LNCAP (cell line): Measurements from ENCODE around the gene FOXF1.

Experiments
- CTCF ChIP-seq: fragments of 450-650 bp; IDR thresholded peaks from 2 replicates; pipeline ENCODE4 v1.5.1; 2017; ENCODE audit warnings: mild to moderate bottlenecking

Gene FOXF1

DNA sequence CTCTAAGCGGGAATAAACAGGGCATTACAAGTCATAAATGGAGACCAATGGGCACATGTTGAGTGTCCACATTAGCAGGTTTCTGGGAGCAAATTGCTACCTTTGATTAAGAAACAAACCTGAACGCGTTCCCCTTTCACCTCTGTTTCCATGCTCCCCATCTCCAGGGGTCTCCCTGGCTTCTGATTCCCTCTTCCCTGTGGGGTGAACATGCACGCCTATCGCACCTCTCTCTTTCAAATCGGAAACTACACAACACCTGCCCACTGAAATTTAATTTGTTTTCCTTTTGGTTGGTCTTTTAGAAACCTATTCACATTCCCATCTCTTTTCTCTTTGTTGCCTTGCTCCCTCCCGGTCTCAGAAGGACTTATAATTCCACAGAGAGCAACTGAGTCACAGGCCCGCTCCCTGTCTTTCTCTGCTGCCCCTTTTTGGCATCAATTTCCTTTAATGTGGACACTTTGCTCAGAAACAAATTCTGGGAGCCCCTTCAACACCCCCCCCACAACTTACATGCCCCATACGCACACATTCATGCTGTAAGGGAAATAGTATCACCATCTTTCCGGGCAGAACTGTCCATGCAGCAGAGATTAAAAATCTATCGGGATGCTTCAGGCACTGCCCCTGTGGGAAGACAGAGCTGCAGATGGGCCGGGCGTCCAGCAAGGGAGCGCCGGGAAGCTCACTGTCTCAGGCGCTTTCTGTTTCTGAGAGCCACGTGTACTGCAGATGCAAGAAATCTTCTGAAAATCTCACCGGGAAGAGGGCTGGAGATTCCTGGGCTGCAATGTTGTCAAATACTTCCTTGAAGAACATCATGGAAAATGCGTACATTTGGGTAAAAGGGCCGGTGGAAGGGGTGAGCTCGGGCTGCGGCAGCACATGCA, 7.2 kb upstream of the FOXF1 start:
- no peak for TF ChIP-seq CTCF

DNA sequence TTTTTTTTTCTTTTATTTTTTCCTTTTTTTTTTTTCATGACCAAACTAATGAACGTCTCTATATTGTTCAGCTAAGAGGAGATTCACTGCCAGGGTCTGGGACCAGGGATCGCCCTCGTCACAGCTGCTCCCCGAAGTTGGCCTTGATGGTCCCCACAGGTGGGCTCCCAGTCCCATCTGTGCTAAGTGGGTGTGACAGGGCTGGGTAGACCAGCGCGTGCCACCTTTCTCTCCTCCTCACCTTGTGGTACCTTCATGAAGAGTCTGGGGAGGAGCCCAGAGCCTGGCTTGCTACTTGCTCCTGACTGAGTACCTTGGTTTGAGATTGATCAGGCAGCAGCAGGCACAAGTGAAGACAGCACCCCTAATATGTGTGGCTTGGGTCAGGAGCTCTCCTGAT, 6.5 kb upstream of the FOXF1 start:
- no peak for TF ChIP-seq CTCF

- TF ChIP-seq CTCF: no peak
These were observed 5.8 kb upstream of the FOXF1 start for GRCh38 chr16:86504315-86505184.

DNA sequence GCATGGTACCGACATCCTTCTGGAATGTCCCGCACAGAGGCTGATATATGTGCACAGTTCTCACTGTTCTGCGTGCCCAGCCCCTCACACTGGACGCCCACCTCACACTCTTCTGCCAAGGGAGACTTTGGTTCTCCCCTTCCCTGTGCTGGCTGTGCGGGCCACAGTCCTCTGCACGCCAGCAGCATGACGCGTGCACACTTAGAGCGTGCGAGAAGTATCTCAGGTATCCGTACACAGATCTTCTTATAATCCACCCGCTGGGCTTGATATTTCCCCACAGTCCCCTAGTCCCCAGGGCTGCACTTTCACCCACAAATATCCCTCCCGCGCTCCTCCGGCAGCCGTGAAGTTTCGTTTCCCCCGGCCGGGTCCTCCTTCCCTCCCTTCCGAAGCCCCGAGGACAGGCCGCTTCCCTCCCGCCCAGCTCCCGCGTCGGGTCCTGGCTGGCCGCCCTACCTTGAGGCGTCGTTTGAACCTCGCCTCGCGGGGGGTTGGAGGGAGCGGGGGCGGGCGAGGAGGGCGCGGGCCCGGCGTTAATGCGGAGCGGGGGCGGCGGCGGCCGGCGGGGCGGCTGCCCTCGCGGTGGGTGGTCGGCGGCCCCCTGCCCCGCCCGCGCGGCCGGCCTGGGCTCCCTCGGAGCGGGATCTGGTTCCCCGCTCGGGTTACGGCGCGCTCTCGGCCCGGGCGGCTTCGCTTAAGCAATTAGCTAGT, 5.0 kb upstream of the FOXF1 start:
- no peak for TF ChIP-seq CTCF

- no peak for TF ChIP-seq CTCF
These were observed 4.1 kb upstream of the FOXF1 start for GRCh38 chr16:86505899-86506864.

GRCh38 chr16:86507173-86508027, 2.9 kb upstream of the FOXF1 start:
- TF ChIP-seq CTCF: no peak
